ENCODE data around the gene CDH9. TPM values are rescaled to one million over a fixed set of nuclear protein-coding genes. Genes with fewer than 3 reads are reported as not detected.

CDH9 gene
- total and polyA plus RNA-seq, 2 donors (not counting 1 experiment from before 2014, with no cell fraction given), result not detected

GRCh38 chr5:27015758-27016157 lies 22.6 kb downstream of the CDH9 start:
- no peaks in the 10 kb centered on the region for H3K36me3 ChIP-seq (replicated peaks in 1 of 2; ENCODE audit: control extremely low read depth in 1 of 2, control insufficient read depth in 1 of 2, extremely low read depth in 1 of 2, insufficient read depth in 2 of 2, low read length in 1 of 2)
- H3K4me3 Mint-ChIP-seq, result no peak overlapping the region
- no peaks in the 10 kb centered on the region for H3K4me1 ChIP-seq (ENCODE audit: control insufficient read depth in 2 of 2, insufficient read depth in 2 of 2, low read length in 2 of 2)
- no peak overlapping the region for H3K27ac ChIP-seq (ENCODE audit: low read length in 2 of 2)
- no peaks in the 10 kb centered on the region for H3K4me1 Mint-ChIP-seq
- H3K4me2 ChIP-seq (replicated peaks; ENCODE audit: low read depth, low read length, poor library complexity, severe bottlenecking), result no peak overlapping the region
- H3K27me3 Mint-ChIP-seq, result no peaks in the 10 kb centered on the region
- ATAC-seq (ENCODE audit: low read depth) (no peak), DNase-seq (no peak)
- POLR2A ChIA-PET, result no interaction called here
- H3K27me3 ChIP-seq (replicated peaks in 1 of 4; ENCODE audit: control extremely low read depth in 1 of 4, control insufficient read depth in 3 of 4, insufficient read depth in 4 of 4, low read length in 3 of 4), result no peaks in the 10 kb centered on the region
- H4K20me1 ChIP-seq (ENCODE audit: control insufficient read depth, insufficient read depth, low read length, poor library complexity, severe bottlenecking), result no peaks in the 10 kb centered on the region
- TF ChIP-seq CTCF (IDR thresholded peaks at IDR 0.05) (no peak), EZH2 (IDR thresholded peaks at IDR 0.05; ENCODE audit: borderline replicate concordance, insufficient read depth, low read depth, low read length, poor library complexity, severe bottlenecking) (no peak)
- CTCF ChIA-PET, result no interaction called here
- H3K4me3 ChIP-seq (ENCODE audit: control extremely low read depth in 1 of 5, extremely low read depth in 1 of 5, insufficient read depth in 1 of 5, low read depth in 2 of 5, low read length in 4 of 5), result no peak overlapping the region
- no peak overlapping the region for H2AFZ ChIP-seq (ENCODE audit: insufficient read depth, low read depth, low read length, poor library complexity, severe bottlenecking)
- no peaks in the 10 kb centered on the region for H3K9me3 ChIP-seq (ENCODE audit: control extremely low read depth in 1 of 3, control insufficient read depth in 2 of 3, insufficient read depth in 1 of 3, low read length in 2 of 3)
- H3K9ac ChIP-seq (ENCODE audit: low read length), result no peak overlapping the region
- H3K79me2 ChIP-seq (ENCODE audit: control insufficient read depth, insufficient read depth, low read length), result no peaks in the 10 kb centered on the region
- H3K27ac Mint-ChIP-seq, result no peak overlapping the region
- no peaks in the 10 kb centered on the region for H3K9me3 Mint-ChIP-seq (ENCODE audit: insufficient read depth)
- intact Hi-C loops (cut with micrococcal nuclease), result no loop called here

- Mint-ChIP-seq H3K9me3 (ENCODE audit: insufficient read depth) (peaks cover 4% of the 10 kb centered on the region), H3K27ac (no peak overlapping the region), H3K4me3 (no peak overlapping the region), H3K4me1 (no peaks in the 10 kb centered on the region), H3K27me3 (no peaks in the 10 kb centered on the region)
- WGBS (ENCODE audit: insufficient coverage), result 80% methylated on average over 1 of the region's 4 CpGs
- Histone ChIP-seq H3K9ac (ENCODE audit: low read length) (no peak overlapping the region), H3K4me1 (ENCODE audit: control insufficient read depth in 2 of 2, insufficient read depth in 2 of 2, low read length in 2 of 2) (no peaks in the 10 kb centered on the region), H3K36me3 (replicated peaks in 1 of 2; ENCODE audit: control extremely low read depth in 1 of 2, control insufficient read depth in 1 of 2, extremely low read depth in 1 of 2, insufficient read depth in 2 of 2, low read length in 1 of 2) (no peaks in the 10 kb centered on the region), H3K27me3 (replicated peaks in 1 of 4; ENCODE audit: control extremely low read depth in 1 of 4, control insufficient read depth in 3 of 4, insufficient read depth in 4 of 4, low read length in 3 of 4) (no peaks in the 10 kb centered on the region), H2AFZ (ENCODE audit: insufficient read depth, low read depth, low read length, poor library complexity, severe bottlenecking) (no peak overlapping the region), H3K27ac (ENCODE audit: low read length in 2 of 2) (no peak overlapping the region), H3K9me3 (ENCODE audit: control extremely low read depth in 1 of 3, control insufficient read depth in 2 of 3, insufficient read depth in 1 of 3, low read length in 2 of 3) (no peaks in the 10 kb centered on the region), H4K20me1 (ENCODE audit: control insufficient read depth, insufficient read depth, low read length, poor library complexity, severe bottlenecking) (no peaks in the 10 kb centered on the region), H3K4me2 (replicated peaks; ENCODE audit: low read depth, low read length, poor library complexity, severe bottlenecking) (no peak overlapping the region), H3K79me2 (ENCODE audit: control insufficient read depth, insufficient read depth, low read length) (no peaks in the 10 kb centered on the region), H3K4me3 (ENCODE audit: control extremely low read depth in 1 of 5, extremely low read depth in 1 of 5, insufficient read depth in 1 of 5, low read depth in 2 of 5, low read length in 4 of 5) (no peak overlapping the region)
- ChIA-PET CTCF (no interaction called here), POLR2A (no interaction called here)
- no peak for ATAC-seq (ENCODE audit: low read depth)
- no peak for DNase-seq
- TF ChIP-seq EZH2 (IDR thresholded peaks at IDR 0.05; ENCODE audit: borderline replicate concordance, insufficient read depth, low read depth, low read length, poor library complexity, severe bottlenecking) (no peak), CTCF (IDR thresholded peaks at IDR 0.05) (no peak)
- intact Hi-C loops (cut with micrococcal nuclease), result no loop called here
Measured at GRCh38 chr5:27011274-27011673, 27.1 kb downstream of the CDH9 start.
